ENCODE results near the gene DRAM1. TPM values are rescaled to one million over a fixed set of nuclear protein-coding genes. Genes with fewer than 3 reads are reported as not detected.

The DRAM1 gene
- total and polyA plus RNA-seq, 9 of the 15 experiments (the other 6 are each of a cell fraction or from before 2014, with no cell fraction given) = 1.4 to 4.3 (median 2.7) TPM

GRCh38 chr12:101841069-101841468 is 36.3 kb upstream of the DRAM1 start:
- H3K36me3 ChIP-seq (ENCODE audit: control insufficient read depth, insufficient read depth, low read length) = no peaks in the 10 kb centered on the region
- intact Hi-C loops (cut with micrococcal nuclease) (no loop called here), in situ Hi-C loops (cut with MboI) (loop anchor here (5.0 kb wide), 1 partner anchor 429 kb away; no protein-coding TSS in a partner anchor)
- no peak overlapping the region for H3K4me2 ChIP-seq (ENCODE audit: insufficient read depth, low read length)
- no peaks in the 10 kb centered on the region for H3K4me1 ChIP-seq (replicated peaks in 1 of 2; ENCODE audit: control insufficient read depth in 2 of 2, insufficient read depth in 2 of 2, low read length in 2 of 2)
- no peaks in the 10 kb centered on the region for H3K27me3 ChIP-seq (ENCODE audit: control insufficient read depth in 2 of 2, insufficient read depth in 2 of 2, low read length in 2 of 2)
- H3K9me3 ChIP-seq (replicated peaks; ENCODE audit: control insufficient read depth, insufficient read depth, low read depth, low read length) = no peaks in the 10 kb centered on the region
- H3K79me2 ChIP-seq (ENCODE audit: control insufficient read depth, insufficient read depth, low read length) = no peaks in the 10 kb centered on the region
- H3K4me3 ChIP-seq = no peak overlapping the region
- H3K27ac ChIP-seq (ENCODE audit: extremely low read depth, low read depth, low read length) = no peak overlapping the region
- CTCF ChIA-PET (ENCODE audit: low intra/inter-chr PET ratio) = no interaction called here
- BruUV-seq (replicated peaks) = no TSS peak
- ATAC-seq = no peak
- POLR2A ChIA-PET = interaction anchor here (0.6 to 1.0 kb wide), 2 partner anchors 22 to 44 kb away, joined by 3 read pairs; no protein-coding TSS in a partner anchor
- no peak for DNase-seq (ENCODE audit: extremely low read depth in 1 of 4, low spot score in 3 of 4)
- H3K9me1 ChIP-seq (ENCODE audit: control insufficient read depth, insufficient read depth, low read length) = no peaks in the 10 kb centered on the region
- 73% methylated on average over 4 of the region's 4 CpGs for WGBS (ENCODE audit: insufficient coverage, low coverage, missing lambda C conversion rate)
- H4K20me1 ChIP-seq (replicated peaks; ENCODE audit: control insufficient read depth, insufficient read depth, low read length) = no peaks in the 10 kb centered on the region
- TF ChIP-seq MAFK (IDR thresholded peaks at IDR 0.05; ENCODE audit: low read length) (no peak), NFE2 (IDR thresholded peaks at IDR 0.05; ENCODE audit: low read depth) (no peak), ARHGAP35 (IDR thresholded peaks at IDR 0.05; ENCODE audit: partially characterized antibody) (peak; percentile 19), ZNF512 (tag; IDR thresholded peaks at IDR 0.05) (peak; percentile 82), STAG1 (CRISPR knock-in tag; IDR thresholded peaks at IDR 0.05; ENCODE audit: borderline replicate concordance) (no peak)
- H2AFZ ChIP-seq (ENCODE audit: low read depth, low read length) = no peak overlapping the region
- no peak for FAIRE-seq
- no peak overlapping the region for H3K9ac ChIP-seq (ENCODE audit: insufficient read depth in 1 of 2, low read depth in 2 of 2, low read length in 2 of 2)

All from K562 (cell line).